HG02943 (cell line): ENCODE measurements around the gene FAM124B.

Experiments used
- ATAC-seq: cut with Tn5 transposase; IDR thresholded peaks from one replicate; pipeline ENCODE4 v1.9.1; 2021; ENCODE audit warnings: mild to moderate bottlenecking, low read depth, moderate library complexity; ENCODE audit not compliant: unreplicated experiment

The FAM124B gene

GRCh38 chr2:224401641-224402342, at the start of gene FAM124B:
TSS of gene FAM124B (minus strand) at chr2:224402107. CDS start at chr2:224401768, 339 bp downstream.
- no peak for ATAC-seq

GRCh38 chr2:224449212-224450147, 47.6 kb upstream of the FAM124B start:
- no peak for ATAC-seq

GRCh38 chr2:224448236-224448635, 46.3 kb upstream of the FAM124B start:
- ATAC-seq: no peak

- ATAC-seq: no peak
These were observed 42.9 kb upstream of the FAM124B start for GRCh38 chr2:224444783-224445182.

GRCh38 chr2:224444021-224444420, 42.1 kb upstream of the FAM124B start:
- ATAC-seq: no peak

GRCh38 chr2:224442071-224442967, 40.4 kb upstream of the FAM124B start:
- no peak for ATAC-seq

- no peak for ATAC-seq
These were observed 39.1 kb upstream of the FAM124B start for GRCh38 chr2:224440988-224441387.

GRCh38 chr2:224438726-224439125, 36.8 kb upstream of the FAM124B start:
- ATAC-seq: no peak

- no peak for ATAC-seq
These were observed 34.7 kb upstream of the FAM124B start for GRCh38 chr2:224436634-224437033.

- no peak for ATAC-seq
These were observed 32.7 kb upstream of the FAM124B start for GRCh38 chr2:224434618-224435017.

GRCh38 chr2:224433442-224433841, 31.5 kb upstream of the FAM124B start:
- no peak for ATAC-seq

GRCh38 chr2:224432003-224432579, 30.2 kb upstream of the FAM124B start:
- ATAC-seq: no peak

GRCh38 chr2:224429441-224429810, 27.5 kb upstream of the FAM124B start:
- ATAC-seq: no peak

GRCh38 chr2:224428787-224429440, 27.0 kb upstream of the FAM124B start:
- ATAC-seq: no peak

GRCh38 chr2:224427471-224427870, 25.6 kb upstream of the FAM124B start:
- no peak for ATAC-seq

- ATAC-seq: no peak
These were observed 24.7 kb upstream of the FAM124B start for GRCh38 chr2:224426656-224427055.

- ATAC-seq: no peak
These were observed 19.2 kb upstream of the FAM124B start for GRCh38 chr2:224421065-224421464.

GRCh38 chr2:224417947-224418346, 16.0 kb upstream of the FAM124B start:
- ATAC-seq: no peak

GRCh38 chr2:224417361-224417729, 15.4 kb upstream of the FAM124B start:
- ATAC-seq: no peak
